Esophagus squamous epithelium (tissue), 5 donors: ENCODE data around the gene GPR31. TPM values are rescaled to one million over a fixed set of nuclear protein-coding genes. Genes with fewer than 3 reads are reported as not detected.

ENCODE experiments used
- DNase-seq: peaks from one replicate; lab custom pipeline; 2025; lab: John Stamatoyannopoulos, UW
- H3K27ac ChIP-seq, 4 donors: fragments of 200-600 bp; sonication (generic); one replicate each; pipeline ENCODE4 v1.5.1; 2016 to 2019; ENCODE audit warnings: mild to moderate bottlenecking in 1 of 4
- H3K27me3 ChIP-seq, 4 donors: fragments of 200-600 bp; sonication (generic); 1 replicate in 3 of 4; 2 replicates in 1 of 4; pipeline versions ENCODE4 v1.5.1 to v1.6.0; 2017 to 2021; ENCODE audit warnings: antibody characterized with exemption in 1 of 4
- H3K36me3 ChIP-seq, 3 donors: fragments of 200-600 bp; sonication (generic); one replicate each; pipeline ENCODE4 v1.5.1; 2016 to 2019
- H3K4me1 ChIP-seq, 3 donors: fragments of 200-600 bp; sonication (generic); one replicate each; pipeline ENCODE4 v1.5.1; 2017 to 2019
- H3K4me3 ChIP-seq, 4 donors: fragments of 200-600 bp; sonication (generic); 1 replicate in 3 of 4; 2 replicates in 1 of 4; pipeline ENCODE4 v1.5.1; 2016 to 2019; ENCODE audit warnings: mild to moderate bottlenecking in 2 of 4, moderate library complexity in 1 of 4
- H3K9me3 ChIP-seq, 3 donors: fragments of 200-600 bp; sonication (generic); one replicate each; pipeline ENCODE4 v1.5.1; 2016 to 2019
- POLR2A ChIP-seq, 4 donors: fragments of 450-650 bp; IDR thresholded peaks; one replicate each; pipeline ENCODE4 v1.6.1; 2017; ENCODE audit warnings: antibody characterized with exemption in 4 of 4, mild to moderate bottlenecking in 4 of 4, moderate library complexity in 3 of 4
- WGBS, 2 donors: methylation state at CpG; one replicate each; pipeline ENCODE4 v1.1.5; 2018; 5-methylcytosine and 5-hydroxymethylcytosine counted together
- intact Hi-C: fragments of 100-400 bp; cut with DNase I; formaldehyde crosslinking; loops from one replicate; pipeline ENCODE4 v1.15.0; 2022
- total RNA-seq, 4 donors: library from RNA; depleted of rRNA; stranded (reverse); fragments of >200 nt; gene quantifications; one replicate each; pipeline ENCODE4 v1.1.0, GENCODE V29; 2016
- TF ChIP-seq, protein P1 (sequence below), 6 experiments: fragments of 450-650 bp in 4 of 6; fragments of 200-600 bp in 2 of 6; sonication (generic) in 2 of 6; IDR thresholded peaks; one replicate each; pipeline ENCODE4 v1.5.1; 2016 to 2019; ENCODE audit warnings: antibody characterized with exemption in 6 of 6, mild to moderate bottlenecking in 4 of 6, moderate library complexity in 4 of 6
- donor health status: DM: yes; HTN: yes; CAD: no.

GPR31 gene
- total RNA-seq, 4 donors from 2014 or later, result not detected

DNA sequence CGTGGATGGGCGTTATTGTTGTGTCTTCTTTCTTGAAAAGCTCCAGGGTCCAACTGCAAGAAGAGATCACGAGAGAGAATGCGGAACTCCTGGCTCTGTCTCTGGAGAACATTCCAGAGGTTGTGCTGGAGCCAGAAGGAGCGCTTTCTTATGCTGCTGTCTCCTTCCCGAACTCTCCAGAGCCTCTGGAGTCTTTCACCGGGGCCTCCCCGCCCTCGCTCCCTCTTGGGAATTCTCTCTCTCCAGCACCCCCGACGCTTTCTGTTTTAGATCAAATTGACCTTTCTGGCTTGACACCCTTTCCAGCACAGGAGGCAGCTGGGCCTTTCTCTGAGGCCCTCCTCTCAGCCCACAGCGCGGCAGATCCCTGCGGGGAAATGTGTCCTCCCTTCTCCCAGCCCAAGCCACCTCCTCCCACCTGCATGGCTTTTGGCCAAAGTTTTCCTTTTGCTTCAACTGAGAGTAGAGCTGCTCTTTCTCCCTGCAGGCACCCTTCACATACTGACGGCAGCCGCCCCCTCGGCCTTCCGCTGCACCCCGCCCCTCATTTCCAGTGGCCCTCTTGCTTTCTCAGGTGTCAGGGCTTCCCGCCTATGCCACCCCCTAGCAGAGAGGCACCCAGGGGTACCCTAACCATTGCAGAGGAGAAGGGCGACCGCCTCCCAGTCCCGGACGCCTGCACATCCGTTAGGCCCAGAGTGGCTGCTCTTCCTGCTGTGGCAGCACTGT lies 41.5 kb downstream of the GPR31 start:
- intact Hi-C loops, result no loop called here
- peaks cover 0 to 15% (median 0%) of the 10 kb centered on the region in 3 donors for H3K4me1 ChIP-seq
- peak overlapping the region in 3 of 4 donors; percentile 3 to 43 (median 6) for H3K4me3 ChIP-seq
- H3K27me3 ChIP-seq, result peaks cover 0 to 31% (median 0%) of the 10 kb centered on the region in 4 donors
- WGBS, 2 donors, result 19 to 33% methylated on average over 14 to 24 of the region's 25 CpGs
- no peaks in the 10 kb centered on the region for H3K36me3 ChIP-seq
- H3K9me3 ChIP-seq, result no peaks in the 10 kb centered on the region
- no peak for DNase-seq
- TF ChIP-seq POLR2A (IDR thresholded peaks at IDR 0.05), result no peak
- TF ChIP-seq, protein P1, sequence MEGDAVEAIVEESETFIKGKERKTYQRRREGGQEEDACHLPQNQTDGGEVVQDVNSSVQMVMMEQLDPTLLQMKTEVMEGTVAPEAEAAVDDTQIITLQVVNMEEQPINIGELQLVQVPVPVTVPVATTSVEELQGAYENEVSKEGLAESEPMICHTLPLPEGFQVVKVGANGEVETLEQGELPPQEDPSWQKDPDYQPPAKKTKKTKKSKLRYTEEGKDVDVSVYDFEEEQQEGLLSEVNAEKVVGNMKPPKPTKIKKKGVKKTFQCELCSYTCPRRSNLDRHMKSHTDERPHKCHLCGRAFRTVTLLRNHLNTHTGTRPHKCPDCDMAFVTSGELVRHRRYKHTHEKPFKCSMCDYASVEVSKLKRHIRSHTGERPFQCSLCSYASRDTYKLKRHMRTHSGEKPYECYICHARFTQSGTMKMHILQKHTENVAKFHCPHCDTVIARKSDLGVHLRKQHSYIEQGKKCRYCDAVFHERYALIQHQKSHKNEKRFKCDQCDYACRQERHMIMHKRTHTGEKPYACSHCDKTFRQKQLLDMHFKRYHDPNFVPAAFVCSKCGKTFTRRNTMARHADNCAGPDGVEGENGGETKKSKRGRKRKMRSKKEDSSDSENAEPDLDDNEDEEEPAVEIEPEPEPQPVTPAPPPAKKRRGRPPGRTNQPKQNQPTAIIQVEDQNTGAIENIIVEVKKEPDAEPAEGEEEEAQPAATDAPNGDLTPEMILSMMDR (IDR thresholded peaks at IDR 0.05), result no peak
- no peak overlapping the region for H3K27ac ChIP-seq

DNA sequence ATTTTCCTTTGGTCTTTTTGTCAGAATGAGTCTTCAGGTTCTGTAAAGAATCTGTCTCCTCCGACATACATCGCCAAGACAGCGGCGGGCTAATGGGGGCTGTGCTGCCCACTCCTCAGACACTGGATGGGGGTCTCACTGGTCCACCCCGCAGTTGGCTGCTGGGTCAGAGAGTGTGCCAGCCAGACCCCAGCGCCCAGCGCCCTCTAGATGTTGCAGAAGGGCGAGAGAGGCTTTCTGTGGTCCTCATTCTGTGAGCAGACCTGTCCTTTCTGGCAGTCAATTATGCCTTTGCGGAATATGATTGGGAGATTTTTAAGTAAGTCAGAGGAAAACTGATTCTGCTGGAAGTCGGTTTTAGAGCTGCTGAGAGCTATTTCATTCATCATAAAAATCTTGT lies 42.7 kb downstream of the GPR31 start:
- H3K9me3 ChIP-seq, result no peaks in the 10 kb centered on the region
- no peak overlapping the region for H3K4me3 ChIP-seq
- WGBS, 2 donors, result 73 to 86% methylated on average over 7 to 9 of the region's 10 CpGs
- DNase-seq, result no peak
- peaks cover 0 to 39% (median 0%) of the 10 kb centered on the region in 4 donors for H3K27me3 ChIP-seq
- TF ChIP-seq POLR2A (IDR thresholded peaks at IDR 0.05), result no peak
- TF ChIP-seq, protein P1 (IDR thresholded peaks at IDR 0.05), result no peak
- intact Hi-C loops, result no loop called here
- peaks cover 0 to 15% (median 0%) of the 10 kb centered on the region in 3 donors for H3K4me1 ChIP-seq
- no peaks in the 10 kb centered on the region for H3K36me3 ChIP-seq
- peak overlapping the region in 2 of 4 donors; percentile 14 to 52 for H3K27ac ChIP-seq

DNA sequence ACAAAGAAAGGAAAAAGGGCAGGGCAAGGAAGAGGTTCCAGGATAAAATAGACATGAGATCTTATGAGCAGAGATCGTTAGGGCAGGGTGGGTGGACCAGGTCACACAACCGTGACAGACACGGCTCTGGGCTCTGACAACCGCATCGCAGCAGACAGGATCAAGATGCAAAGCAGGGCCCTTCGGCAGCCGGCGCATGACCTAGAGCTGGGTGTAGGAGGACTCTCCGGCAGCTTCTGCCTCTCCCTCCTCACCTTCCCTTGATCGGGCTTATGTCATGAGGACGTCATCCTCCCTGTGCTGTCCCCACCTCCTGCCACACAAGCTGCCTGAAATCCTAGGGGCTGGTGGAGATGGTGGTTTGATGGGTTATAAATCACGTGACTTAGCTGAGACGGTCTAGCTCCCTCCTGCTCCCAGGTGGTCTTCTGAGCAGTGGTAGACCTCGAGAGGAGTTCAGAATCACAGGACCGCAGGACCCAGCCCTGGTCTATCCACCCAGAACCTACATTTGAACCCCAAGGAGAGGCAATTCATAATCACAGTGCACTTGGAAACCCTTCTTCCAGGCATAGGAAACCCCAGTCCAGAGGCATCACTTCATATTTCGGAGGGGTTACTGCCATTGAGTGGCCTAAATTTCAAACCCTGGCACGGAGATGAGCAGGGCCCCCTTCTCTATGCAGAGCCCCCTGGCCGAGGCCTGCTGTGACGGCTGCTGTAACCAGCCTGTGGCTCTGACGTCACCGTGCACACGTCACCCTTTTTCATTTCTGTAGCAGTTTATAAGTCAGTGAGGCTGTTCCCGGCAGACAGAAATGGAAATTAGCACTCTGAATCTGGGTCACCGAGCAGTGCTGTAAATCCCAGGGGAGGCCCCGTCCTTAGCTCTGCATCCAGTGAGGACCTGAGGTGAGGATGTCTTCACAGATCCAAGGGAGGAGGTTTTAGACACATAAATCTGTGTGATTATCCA lies 43.6 kb downstream of the GPR31 start:
- DNase-seq, result peak; percentile 38
- Histone ChIP-seq H3K4me3 (peak overlapping the region in 1 of 4 donors; percentile 21), H3K36me3 (no peaks in the 10 kb centered on the region), H3K4me1 (peaks cover 0 to 15% (median 0%) of the 10 kb centered on the region in 3 donors), H3K27ac (peak overlapping the region in 3 of 4 donors; percentile 14 to 52 (median 21)), H3K27me3 (peaks cover 0 to 41% (median 0%) of the 10 kb centered on the region in 4 donors), H3K9me3 (no peaks in the 10 kb centered on the region)
- TF ChIP-seq, protein P1 (IDR thresholded peaks at IDR 0.05), result no peak
- TF ChIP-seq POLR2A (IDR thresholded peaks at IDR 0.05), result peak in 1 of 4 donors; percentile 54
- WGBS, 2 donors, result 72 to 82% methylated on average over 14 to 18 of the region's 25 CpGs
- intact Hi-C loops, result no loop called here

DNA sequence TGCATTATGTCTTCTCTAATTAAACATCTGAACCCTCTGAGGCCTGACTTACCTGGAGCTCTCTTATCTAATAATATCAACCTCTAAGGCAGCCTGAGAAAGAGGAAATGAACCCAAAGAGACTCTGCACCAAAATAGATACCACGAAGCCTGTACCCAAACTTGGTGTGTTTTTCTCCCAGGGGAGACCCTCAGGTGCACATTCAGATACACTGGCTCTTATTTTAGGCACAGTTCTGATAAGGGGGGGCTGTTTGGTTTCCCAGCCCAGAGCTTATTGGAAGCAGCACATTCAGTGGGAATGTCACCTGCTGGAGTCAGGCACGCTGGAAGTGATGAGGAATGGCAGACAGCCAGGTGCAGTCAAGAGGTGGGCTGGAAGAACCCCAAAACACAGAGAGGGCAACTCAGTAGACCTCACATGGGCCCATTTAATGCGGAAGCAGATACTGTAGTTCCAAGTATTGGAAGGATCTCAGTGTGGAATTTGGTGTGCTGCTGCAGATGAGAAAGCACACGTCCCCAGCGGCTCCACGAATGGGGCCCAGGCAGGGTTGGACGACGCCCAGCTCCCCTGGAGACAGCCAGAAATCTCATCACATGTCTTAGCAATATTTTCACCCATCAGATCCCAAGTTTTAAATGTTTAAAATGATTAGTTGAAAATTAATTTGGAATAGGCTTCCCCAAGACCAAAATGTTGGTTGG lies 44.6 kb downstream of the GPR31 start:
- WGBS, 2 donors, result 61 to 65% methylated on average over 8 of the region's 8 CpGs
- intact Hi-C loops, result no loop called here
- peak overlapping the region in 1 of 4 donors; percentile 40 for H3K4me3 ChIP-seq
- H3K4me1 ChIP-seq, result peaks cover 0 to 15% (median 0%) of the 10 kb centered on the region in 3 donors
- no peaks in the 10 kb centered on the region for H3K9me3 ChIP-seq
- H3K27ac ChIP-seq, result peak overlapping the region in 1 of 4 donors; percentile 52
- no peak for DNase-seq
- no peak for TF ChIP-seq POLR2A (IDR thresholded peaks at IDR 0.05)
- TF ChIP-seq, protein P1 (IDR thresholded peaks at IDR 0.05), result peak in 1 of 6 experiments; percentile 2
- H3K36me3 ChIP-seq, result no peaks in the 10 kb centered on the region
- peaks cover 0 to 40% (median 0%) of the 10 kb centered on the region in 4 donors for H3K27me3 ChIP-seq
